Measurements from ENCODE around the gene MAP3K5.
A peak's percentile ranks its signal among the peaks of the same experiment; 100 is the strongest.

Gene MAP3K5

GRCh38 chr6:136673571-136673970, 118.7 kb downstream of the MAP3K5 start:
- no peak for DNase-seq

- no peak for DNase-seq
These were observed 120.1 kb downstream of the MAP3K5 start for GRCh38 chr6:136672144-136672543.

DNA sequence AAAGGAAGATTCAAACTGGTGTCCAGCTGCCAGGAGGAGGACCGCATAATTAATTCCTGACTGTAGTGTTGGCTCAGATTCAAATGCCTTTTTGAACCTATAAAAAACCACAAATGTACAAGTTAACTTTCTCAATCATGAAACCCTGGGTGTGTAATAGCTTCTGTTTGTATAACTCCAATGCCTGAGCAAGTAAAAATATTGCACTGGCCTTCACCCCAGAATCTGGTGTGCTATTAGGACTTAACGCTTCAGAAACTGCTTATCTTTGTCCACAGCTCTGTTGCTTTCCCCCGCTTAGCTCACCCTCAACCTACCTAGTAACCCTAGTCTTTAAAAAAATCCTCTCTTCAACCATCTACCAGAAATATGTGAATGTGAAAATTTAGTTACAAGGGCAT, 123.0 kb downstream of the MAP3K5 start:
- no peak for DNase-seq

DNA sequence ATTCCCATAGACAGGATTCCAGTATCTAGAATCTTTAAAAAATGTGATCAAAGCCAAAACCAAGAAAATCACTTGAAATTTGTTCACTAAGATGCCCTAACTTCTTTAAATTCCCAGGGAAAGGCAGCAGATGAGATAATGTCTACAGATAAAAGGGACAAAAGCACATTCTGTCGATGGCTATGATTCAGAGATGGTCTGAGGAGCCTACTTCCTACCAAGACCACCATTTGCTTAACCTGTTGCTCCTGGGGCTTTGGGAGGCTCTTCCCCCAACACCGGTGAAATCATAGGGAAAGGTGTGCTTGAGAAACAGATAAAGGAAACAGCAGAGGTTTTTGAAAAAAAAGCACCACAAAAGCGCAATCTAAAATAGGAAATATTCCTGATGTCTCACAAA, 123.7 kb downstream of the MAP3K5 start:
- DNase-seq = no peak

DNA sequence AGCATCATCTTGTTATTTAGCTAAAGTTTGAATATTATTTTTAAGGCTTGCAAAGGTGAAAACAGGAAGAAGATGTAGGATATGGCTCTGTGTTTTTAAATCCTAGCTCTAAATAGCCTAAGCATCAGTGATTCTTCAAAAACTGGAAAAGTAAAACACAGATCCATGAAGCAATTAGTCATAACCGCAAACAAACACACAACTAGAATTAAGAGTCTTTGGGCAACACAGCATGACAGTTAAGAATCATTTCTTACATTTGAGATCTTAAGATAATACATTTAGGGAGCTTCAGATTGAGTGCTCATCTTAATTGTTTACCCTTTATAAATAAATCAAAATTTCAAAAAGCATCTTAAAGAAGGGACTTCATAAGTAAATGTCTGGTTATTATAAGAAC, 126.2 kb downstream of the MAP3K5 start:
- no peak for DNase-seq

DNA sequence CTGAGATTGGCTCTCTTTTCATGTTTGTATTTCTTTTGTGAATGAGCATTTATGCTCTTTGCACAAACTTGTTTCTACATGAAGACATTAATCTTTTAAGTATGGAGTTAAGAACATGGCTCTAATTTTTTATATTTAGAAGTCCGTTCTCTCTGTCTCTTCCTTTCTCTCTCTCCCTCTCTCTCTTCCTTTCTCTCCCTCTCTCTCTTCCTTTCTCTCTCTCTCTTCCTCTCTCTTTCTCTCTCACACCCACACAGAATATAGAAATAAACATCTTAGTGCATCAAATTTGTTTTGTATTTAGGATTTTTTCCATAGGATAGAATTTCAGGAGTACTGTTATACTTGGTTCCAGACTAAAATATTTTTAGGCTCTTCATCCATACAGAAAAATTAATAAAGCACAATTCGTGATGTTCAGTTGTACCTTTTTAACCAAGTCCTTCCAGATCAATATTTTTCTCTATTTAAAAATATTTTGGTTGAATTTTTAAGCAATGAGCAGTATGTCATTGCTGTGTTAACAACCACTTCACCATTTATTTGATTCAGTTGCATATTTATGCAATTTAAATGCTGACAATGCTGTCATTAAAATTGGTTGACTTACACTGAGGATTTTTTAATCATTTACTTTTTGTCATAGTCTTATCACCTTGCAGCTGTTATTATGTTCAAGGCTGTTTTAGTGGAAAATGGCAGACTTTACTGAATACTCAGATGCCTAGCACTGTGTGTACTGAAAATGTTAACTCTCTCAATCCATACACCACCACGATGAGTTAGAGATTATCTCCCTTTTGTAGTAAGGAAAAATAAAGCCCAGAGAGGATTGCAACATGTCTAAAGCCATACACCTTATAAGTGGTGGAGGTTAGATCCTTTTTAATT, 129.7 kb downstream of the MAP3K5 start:
- no peak for DNase-seq

DNA sequence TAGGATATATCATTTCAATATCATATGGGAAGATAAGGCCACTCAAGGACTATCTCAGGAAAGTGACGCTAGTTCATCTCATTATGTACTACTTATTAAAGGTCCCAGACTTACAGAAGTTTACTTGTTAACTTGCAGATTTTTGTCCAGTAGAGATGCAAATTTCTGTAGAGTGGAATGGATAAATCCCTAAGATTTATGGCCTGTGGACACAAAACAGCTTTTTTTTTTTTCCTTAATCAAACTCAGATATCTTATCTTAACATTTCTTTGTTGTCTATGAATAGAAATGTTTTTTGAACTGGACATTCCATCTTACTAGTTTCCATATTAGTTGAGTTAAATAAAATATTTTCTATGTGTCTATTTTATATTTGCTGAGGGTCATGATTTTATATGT, 131.6 kb downstream of the MAP3K5 start:
- no peak for DNase-seq

DNA sequence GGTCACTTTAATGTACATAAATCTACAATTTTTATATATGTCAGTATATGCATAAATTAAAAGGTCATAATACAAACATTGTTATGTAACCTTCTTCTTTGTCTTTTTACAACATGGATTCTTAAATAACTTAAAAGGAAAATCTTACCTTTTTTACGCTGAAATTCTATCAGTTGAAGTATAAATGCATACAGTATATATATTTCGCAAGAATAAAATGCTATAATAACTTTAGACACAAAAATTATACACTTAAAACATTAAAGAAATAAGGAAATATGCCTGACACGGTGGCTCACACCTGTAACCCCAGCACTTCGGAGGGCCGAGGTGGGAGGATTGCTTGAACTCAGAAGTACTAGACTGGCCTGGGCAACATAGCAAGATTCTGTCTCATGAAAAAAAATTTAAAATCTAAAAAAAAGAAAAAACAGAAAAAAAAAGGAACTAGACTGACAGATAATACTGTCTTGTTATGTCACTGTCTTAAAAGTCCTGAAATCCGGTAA, 132.2 kb downstream of the MAP3K5 start:
- no peak for DNase-seq

GRCh38 chr6:136658711-136659110, 133.6 kb downstream of the MAP3K5 start:
- DNase-seq = no peak

- DNase-seq = no peak
These were observed 134.6 kb downstream of the MAP3K5 start for GRCh38 chr6:136657666-136658065.

DNA sequence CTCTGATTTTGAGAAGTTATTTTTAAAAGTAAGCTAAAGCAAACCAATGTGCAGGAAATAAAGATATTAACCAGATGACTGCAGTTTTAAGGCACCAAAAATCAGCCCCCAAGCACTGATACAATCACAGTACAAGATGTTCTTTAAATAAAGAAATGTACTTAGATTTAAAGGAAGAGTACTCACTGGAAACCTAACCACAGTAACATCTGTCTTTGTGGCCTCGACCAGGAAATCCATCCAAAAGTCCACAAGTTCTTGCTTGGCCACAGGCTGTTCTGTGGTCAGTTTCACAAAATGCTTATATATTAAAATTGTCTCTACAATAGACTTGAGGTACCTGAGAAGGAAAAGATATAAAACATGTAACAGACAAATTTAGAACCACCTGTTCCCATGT, 136.2 kb downstream of the MAP3K5 start:
- no peak for DNase-seq

GRCh38 chr6:136655239-136656014, 136.8 kb downstream of the MAP3K5 start:
- no peak for DNase-seq

GRCh38 chr6:136654086-136654485, 138.2 kb downstream of the MAP3K5 start:
- no peak for DNase-seq

GRCh38 chr6:136652656-136653055, 139.6 kb downstream of the MAP3K5 start:
- DNase-seq = no peak

DNA sequence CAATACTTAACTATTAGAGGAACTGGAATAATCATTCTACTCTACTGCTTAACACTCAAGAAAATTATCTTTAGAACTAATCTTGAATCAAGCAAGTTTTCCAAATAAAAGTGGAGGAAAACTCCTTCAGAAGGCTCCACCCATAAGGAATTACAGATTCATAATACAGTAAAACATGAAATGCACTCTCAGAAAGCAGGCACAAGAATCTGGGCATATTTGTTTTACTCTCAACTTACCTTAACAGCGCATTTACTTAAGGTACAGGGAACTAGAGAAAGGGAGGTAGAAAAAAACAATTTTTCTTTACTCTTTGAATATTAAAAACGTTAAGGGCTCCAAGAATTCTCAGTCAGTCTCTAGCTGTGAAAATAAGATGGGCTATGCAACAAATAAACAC, 140.3 kb downstream of the MAP3K5 start:
- no peak for DNase-seq

GRCh38 chr6:136647363-136647852, 144.9 kb downstream of the MAP3K5 start:
- no peak for DNase-seq

- DNase-seq = no peak
These were observed 145.9 kb downstream of the MAP3K5 start for GRCh38 chr6:136646377-136646776.

GRCh38 chr6:136644597-136644952, 147.7 kb downstream of the MAP3K5 start:
- DNase-seq = no peak

DNA sequence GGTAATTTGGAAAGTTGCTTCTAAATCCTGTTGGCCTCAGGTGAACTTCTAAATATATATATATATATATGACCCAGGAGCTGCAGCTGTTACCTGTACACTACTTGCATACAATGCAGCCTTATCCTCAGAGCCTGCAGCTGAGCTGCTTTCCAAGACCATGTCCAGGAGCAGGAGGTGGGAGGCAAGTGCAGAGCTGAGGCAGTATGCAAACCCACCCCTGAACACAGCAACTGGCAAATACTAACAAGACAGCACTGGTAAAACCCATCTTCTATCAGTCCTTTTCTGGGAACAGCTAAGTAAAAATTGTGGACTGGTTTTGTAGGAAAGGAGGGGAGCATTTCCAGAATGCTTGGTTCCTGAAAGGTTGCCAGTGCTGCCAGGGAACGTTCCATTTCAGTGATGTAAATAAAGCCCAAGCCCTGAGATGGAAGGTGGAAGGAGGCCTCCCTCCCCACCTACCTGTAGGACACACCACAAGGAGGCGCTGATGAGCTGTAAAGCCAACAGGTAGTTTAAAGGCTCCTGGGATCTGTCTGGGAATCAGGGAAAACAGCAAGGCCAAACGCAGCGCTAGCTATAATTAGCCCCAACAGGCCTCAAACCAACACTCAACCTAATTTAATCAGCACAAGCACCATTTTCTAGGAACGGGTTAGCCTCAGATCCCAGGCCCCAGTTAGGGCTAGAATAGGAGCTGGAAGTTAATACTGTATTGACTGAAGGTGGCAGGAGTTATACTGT, 148.3 kb downstream of the MAP3K5 start:
- DNase-seq = peak; percentile 71

DNA sequence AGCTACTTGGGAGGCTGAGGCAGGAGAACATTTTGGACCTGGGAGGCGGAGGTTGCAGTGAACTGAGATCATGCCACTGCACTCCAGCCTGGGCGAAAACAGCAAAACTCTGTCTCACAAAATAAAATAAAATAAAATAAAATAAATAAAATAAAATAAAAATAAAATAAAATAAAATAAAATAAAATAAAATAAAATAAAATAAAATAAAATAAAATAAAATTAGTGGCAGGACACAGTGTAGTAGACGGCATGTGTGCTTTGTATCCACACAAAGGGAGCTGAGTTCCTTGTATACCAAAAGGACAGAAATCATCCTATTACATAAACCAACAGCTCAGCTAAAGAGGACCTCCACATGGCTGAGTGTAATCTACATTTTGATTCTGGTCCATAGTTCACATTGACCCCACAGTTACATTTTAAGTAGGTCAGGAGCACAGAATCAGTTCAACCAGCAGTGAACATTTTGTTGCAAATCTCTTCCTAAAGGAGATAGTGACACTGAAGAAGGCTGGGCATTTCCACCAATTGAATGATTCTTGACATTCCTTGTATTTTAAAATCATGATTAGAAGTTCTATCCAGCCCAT, 150.3 kb downstream of the MAP3K5 start:
- no peak for DNase-seq

DNA sequence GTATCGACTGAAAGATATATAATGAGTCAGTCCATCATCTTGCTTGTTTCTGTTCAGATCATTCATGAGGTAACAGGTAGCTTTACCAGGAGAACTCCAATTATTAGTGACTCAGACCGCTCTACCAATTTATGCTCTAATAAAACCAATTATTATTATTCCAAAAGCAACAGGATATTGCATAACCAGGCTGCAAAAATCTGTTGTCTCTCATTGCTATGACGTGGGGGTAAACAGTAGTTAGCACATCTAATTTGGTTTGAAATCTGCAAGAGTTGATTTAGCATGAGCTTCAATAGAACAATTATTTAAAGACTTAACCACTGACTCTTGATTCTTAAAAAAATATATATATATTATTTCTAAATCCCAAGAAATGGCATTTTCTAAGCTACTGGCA, 151.1 kb downstream of the MAP3K5 start:
- DNase-seq = no peak

- DNase-seq = no peak
These were observed 152.0 kb downstream of the MAP3K5 start for GRCh38 chr6:136640132-136640915.

All from effector CD8-positive, alpha-beta T cell (primary cell).